Panc1 (cell line): ENCODE measurements around the gene FNBP1L. TPM values are rescaled to one million over a fixed set of nuclear protein-coding genes. Genes with fewer than 3 reads are reported as not detected.

Source experiments
- ATAC-seq: fragments of 200-7000 bp; cut with Tn5 transposase; 2 replicates; pipeline ENCODE4 v1.9.1; 2020; ENCODE audit warnings: mild to moderate bottlenecking, moderate library complexity
- BruUV-seq: library from RNA; stranded (reverse); fragments of 400-500 nt; replicated peaks from 2 replicates; lab custom pipeline; 2021; lab: Mats Ljungman, UMichigan
- CTCF ChIA-PET: fragments of 300-600 bp; sonication (Branson Sonifier 250); formaldehyde crosslinking; loops from one replicate; lab custom pipeline; 2022; ENCODE audit warnings: antibody characterized with exemption; lab: Charles Lee
- POLR2A ChIA-PET: fragments of 300-600 bp; sonication (Branson Sonifier 250); formaldehyde crosslinking; loops from one replicate; lab custom pipeline; 2022; ENCODE audit warnings: antibody characterized with exemption; lab: Charles Lee
- DNase-seq: peaks from one replicate; pipeline ENCODE4 v3.0.0-alpha.2; 2010; ENCODE audit warnings: low read depth, low spot score
- H3K27ac ChIP-seq: 2 replicates; pipeline ENCODE4 v1.5.1; 2011; ENCODE audit warnings: mild to moderate bottlenecking, low read length, inconsistent platforms
- H3K27me3 ChIP-seq: fragments of 200-500 bp; sonication (Bioruptor generic); 2 replicates; pipeline ENCODE4 v1.6.0; 2014; ENCODE audit warnings: low read length, inconsistent platforms; ENCODE audit not compliant: control insufficient read depth, insufficient read depth
- H3K36me3 ChIP-seq: fragments of 200-500 bp; sonication (Bioruptor generic); 2 replicates; pipeline ENCODE4 v1.5.1; 2014; ENCODE audit warnings: inconsistent platforms, mild to moderate bottlenecking, low read length, moderate library complexity; ENCODE audit not compliant: control insufficient read depth, insufficient read depth
- H3K4me1 ChIP-seq: 2 replicates; pipeline ENCODE4 v1.5.1; 2011; ENCODE audit warnings: inconsistent platforms, mild to moderate bottlenecking, low read length, moderate library complexity; ENCODE audit not compliant: control insufficient read depth, insufficient read depth
- H3K4me3 ChIP-seq, 2 experiments: 2 replicates each; pipeline ENCODE4 v1.5.1; 2011 to 2012; ENCODE audit warnings: low read depth in 2 of 2, low read length in 2 of 2, mild to moderate bottlenecking in 2 of 2, inconsistent platforms in 1 of 2, moderate library complexity in 1 of 2
- H3K9me3 ChIP-seq: fragments of 200-500 bp; sonication (Bioruptor generic); 2 replicates; pipeline ENCODE4 v1.5.1; 2014; ENCODE audit warnings: low read depth, mild to moderate bottlenecking, inconsistent platforms, low read length, moderate library complexity; ENCODE audit not compliant: control insufficient read depth, insufficient read depth
- POLR2AphosphoS5 ChIP-seq: IDR thresholded peaks from 2 replicates; pipeline ENCODE4 v1.6.1; 2012; ENCODE audit warnings: mild to moderate bottlenecking, low read depth, low read length, moderate library complexity
- SIN3A ChIP-seq: IDR thresholded peaks from 2 replicates; pipeline ENCODE4 v1.6.1; 2012; ENCODE audit warnings: low read depth, mild to moderate bottlenecking, low read length, moderate library complexity, borderline replicate concordance; ENCODE audit not compliant: insufficient read depth
- TCF7L2 ChIP-seq: IDR thresholded peaks from 2 replicates; pipeline ENCODE4 v1.6.1; 2011; ENCODE audit warnings: mild to moderate bottlenecking, low read depth, low read length, inconsistent platforms
- in situ Hi-C: cut with HindIII; loops from 2 replicates; pipeline ENCODE4 v1.10.0; 2016; ENCODE audit warnings: low sequenced_read_pairs, low pct_unique_long_range_greater_than_20kb
- intact Hi-C: fragments of 100-400 bp; cut with micrococcal nuclease; formaldehyde crosslinking; loops from one replicate; pipeline ENCODE4 v1.10.0; 2022; ENCODE audit not compliant: unreplicated experiment
- total RNA-seq: library from RNA; stranded (reverse); gene quantifications from one replicate; pipeline ENCODE4 v1.2.1, GENCODE V29; 2021; ENCODE audit not compliant: unreplicated experiment
- TF ChIP-seq, protein P1 (sequence below), 2 experiments: IDR thresholded peaks; 2 replicates each; pipeline ENCODE4 v1.6.1; 2011 to 2012; ENCODE audit warnings: low read depth in 2 of 2, control low read depth in 1 of 2, low read length in 1 of 2, mild to moderate bottlenecking in 1 of 2, moderate library complexity in 1 of 2; ENCODE audit not compliant: insufficient read depth in 1 of 2
- TF ChIP-seq, protein P2 (sequence below): fragments of 450-650 bp; IDR thresholded peaks from 2 replicates; pipeline ENCODE4 v1.5.1; 2017; ENCODE audit warnings: mild to moderate bottlenecking

FNBP1L gene
- total RNA-seq, 1 experiment from 2014 or later, result 25.1 TPM

DNA sequence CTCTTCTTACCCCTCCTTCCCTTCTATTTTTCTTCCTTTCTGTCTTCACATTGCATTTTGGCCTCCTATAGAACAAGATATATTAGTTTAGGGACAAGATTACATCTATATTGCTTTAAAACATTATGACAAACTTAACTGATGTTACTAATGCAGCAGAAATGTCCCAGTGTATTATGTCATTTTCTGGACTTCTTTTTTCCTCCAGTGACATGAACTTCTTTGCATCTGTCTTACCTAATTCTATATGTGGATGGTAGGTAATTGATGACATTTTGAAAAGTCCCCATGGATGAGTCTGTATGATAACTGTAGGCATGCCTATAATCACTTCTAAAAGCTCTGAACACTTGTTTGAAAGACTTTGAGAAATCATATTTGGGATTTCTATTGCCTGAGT, 89.5 kb downstream of the FNBP1L start:
- Histone ChIP-seq H3K27ac (no peak overlapping the region), H3K27me3 (no peaks in the 10 kb centered on the region), H3K36me3 (no peaks in the 10 kb centered on the region; the same call in 1 of the 2 replicates), H3K9me3 (no peaks in the 10 kb centered on the region), H3K4me3 (no peak overlapping the region), H3K4me1 (no peaks in the 10 kb centered on the region)
- in situ Hi-C loops, result no loop called here
- intact Hi-C loops, result no loop called here
- TF ChIP-seq, protein P1, sequence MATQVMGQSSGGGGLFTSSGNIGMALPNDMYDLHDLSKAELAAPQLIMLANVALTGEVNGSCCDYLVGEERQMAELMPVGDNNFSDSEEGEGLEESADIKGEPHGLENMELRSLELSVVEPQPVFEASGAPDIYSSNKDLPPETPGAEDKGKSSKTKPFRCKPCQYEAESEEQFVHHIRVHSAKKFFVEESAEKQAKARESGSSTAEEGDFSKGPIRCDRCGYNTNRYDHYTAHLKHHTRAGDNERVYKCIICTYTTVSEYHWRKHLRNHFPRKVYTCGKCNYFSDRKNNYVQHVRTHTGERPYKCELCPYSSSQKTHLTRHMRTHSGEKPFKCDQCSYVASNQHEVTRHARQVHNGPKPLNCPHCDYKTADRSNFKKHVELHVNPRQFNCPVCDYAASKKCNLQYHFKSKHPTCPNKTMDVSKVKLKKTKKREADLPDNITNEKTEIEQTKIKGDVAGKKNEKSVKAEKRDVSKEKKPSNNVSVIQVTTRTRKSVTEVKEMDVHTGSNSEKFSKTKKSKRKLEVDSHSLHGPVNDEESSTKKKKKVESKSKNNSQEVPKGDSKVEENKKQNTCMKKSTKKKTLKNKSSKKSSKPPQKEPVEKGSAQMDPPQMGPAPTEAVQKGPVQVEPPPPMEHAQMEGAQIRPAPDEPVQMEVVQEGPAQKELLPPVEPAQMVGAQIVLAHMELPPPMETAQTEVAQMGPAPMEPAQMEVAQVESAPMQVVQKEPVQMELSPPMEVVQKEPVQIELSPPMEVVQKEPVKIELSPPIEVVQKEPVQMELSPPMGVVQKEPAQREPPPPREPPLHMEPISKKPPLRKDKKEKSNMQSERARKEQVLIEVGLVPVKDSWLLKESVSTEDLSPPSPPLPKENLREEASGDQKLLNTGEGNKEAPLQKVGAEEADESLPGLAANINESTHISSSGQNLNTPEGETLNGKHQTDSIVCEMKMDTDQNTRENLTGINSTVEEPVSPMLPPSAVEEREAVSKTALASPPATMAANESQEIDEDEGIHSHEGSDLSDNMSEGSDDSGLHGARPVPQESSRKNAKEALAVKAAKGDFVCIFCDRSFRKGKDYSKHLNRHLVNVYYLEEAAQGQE (IDR thresholded peaks at IDR 0.05; ENCODE audit: insufficient read depth in 1 of 2, low read depth in 2 of 2, low read length in 1 of 2), result no peak
- TF ChIP-seq SIN3A, result no peak
- ChIA-PET CTCF (no interaction called here), POLR2A (no interaction called here)
- ATAC-seq (no peak), DNase-seq (no peak)
- BruUV-seq, result no TSS peak

DNA sequence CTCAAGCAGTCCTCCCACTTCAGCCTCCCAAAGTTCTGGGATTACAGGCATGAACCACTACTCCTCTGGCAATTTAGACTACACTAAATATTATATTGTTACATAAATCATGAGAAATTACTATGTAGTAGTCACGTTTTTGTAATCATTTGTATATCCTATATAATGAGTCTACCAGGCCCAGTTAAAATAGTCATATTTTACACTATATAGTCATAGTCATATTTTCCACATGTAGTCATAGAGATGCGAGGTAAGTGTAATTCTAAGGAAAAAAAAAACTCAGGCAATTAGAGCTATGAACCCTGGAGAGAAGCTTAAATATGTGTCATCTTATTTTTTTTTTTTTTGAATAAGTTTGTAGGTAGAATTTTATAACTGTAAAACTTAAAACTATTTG, 90.0 kb downstream of the FNBP1L start:
- no TSS peak for BruUV-seq
- no peaks in the 10 kb centered on the region for H3K27me3 ChIP-seq
- H3K4me3 ChIP-seq, result no peak overlapping the region
- TF ChIP-seq, protein P2, sequence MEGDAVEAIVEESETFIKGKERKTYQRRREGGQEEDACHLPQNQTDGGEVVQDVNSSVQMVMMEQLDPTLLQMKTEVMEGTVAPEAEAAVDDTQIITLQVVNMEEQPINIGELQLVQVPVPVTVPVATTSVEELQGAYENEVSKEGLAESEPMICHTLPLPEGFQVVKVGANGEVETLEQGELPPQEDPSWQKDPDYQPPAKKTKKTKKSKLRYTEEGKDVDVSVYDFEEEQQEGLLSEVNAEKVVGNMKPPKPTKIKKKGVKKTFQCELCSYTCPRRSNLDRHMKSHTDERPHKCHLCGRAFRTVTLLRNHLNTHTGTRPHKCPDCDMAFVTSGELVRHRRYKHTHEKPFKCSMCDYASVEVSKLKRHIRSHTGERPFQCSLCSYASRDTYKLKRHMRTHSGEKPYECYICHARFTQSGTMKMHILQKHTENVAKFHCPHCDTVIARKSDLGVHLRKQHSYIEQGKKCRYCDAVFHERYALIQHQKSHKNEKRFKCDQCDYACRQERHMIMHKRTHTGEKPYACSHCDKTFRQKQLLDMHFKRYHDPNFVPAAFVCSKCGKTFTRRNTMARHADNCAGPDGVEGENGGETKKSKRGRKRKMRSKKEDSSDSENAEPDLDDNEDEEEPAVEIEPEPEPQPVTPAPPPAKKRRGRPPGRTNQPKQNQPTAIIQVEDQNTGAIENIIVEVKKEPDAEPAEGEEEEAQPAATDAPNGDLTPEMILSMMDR, result no peak
- TF ChIP-seq TCF7L2 (no peak), POLR2AphosphoS5 (no peak), SIN3A (no peak)
- TF ChIP-seq, protein P1 (IDR thresholded peaks at IDR 0.05; ENCODE audit: insufficient read depth in 1 of 2, low read depth in 2 of 2, low read length in 1 of 2), result no peak
- CTCF ChIA-PET, result no interaction called here
- in situ Hi-C loops (no loop called here), intact Hi-C loops (no loop called here)
- no peaks in the 10 kb centered on the region for H3K4me1 ChIP-seq
- H3K36me3 ChIP-seq, result no peaks in the 10 kb centered on the region; the same call in 1 of the 2 replicates
- ATAC-seq (no peak), DNase-seq (no peak)
- POLR2A ChIA-PET, result no interaction called here
- no peaks in the 10 kb centered on the region for H3K9me3 ChIP-seq
- no peak overlapping the region for H3K27ac ChIP-seq
